ENCODE data around the gene PLD3.

Gene PLD3

GRCh38 chr19:40317338-40317737 is 31.2 kb upstream of the PLD3 start:
- no peak for DNase-seq (ENCODE audit: extremely low spot score)
- POLR2A ChIA-PET = no interaction called here
- no peak for TF ChIP-seq CTCF (IDR thresholded peaks at IDR 0.05; ENCODE audit: control extremely low read depth, extremely low read depth, low read depth, missing control alignments)
- CTCF ChIA-PET = interaction anchor here (1.3 kb wide), 1 partner anchor 13 kb away, joined by 6 read pairs; no protein-coding TSS in a partner anchor

GRCh38 chr19:40320558-40320935 is 27.9 kb upstream of the PLD3 start:
- no peak for TF ChIP-seq CTCF (IDR thresholded peaks at IDR 0.05; ENCODE audit: control extremely low read depth, extremely low read depth, low read depth, missing control alignments)
- DNase-seq (ENCODE audit: extremely low spot score) = no peak
- ChIA-PET CTCF (interaction anchor here (2.9 kb wide), 1 partner anchor 16 kb away, joined by 12 read pairs; no protein-coding TSS in a partner anchor), POLR2A (no interaction called here)

- ChIA-PET POLR2A (no interaction called here), CTCF (interaction anchor here (2.0 kb wide), 1 partner anchor 16 kb away, joined by 14 read pairs; no protein-coding TSS in a partner anchor)
- no peak for TF ChIP-seq CTCF (IDR thresholded peaks at IDR 0.05; ENCODE audit: control extremely low read depth, extremely low read depth, low read depth, missing control alignments)
- no peak for DNase-seq (ENCODE audit: extremely low spot score)
Measured at GRCh38 chr19:40321076-40321475, 27.4 kb upstream of the PLD3 start.

- TF ChIP-seq CTCF (IDR thresholded peaks at IDR 0.05; ENCODE audit: control extremely low read depth, extremely low read depth, low read depth, missing control alignments) = no peak
- DNase-seq (ENCODE audit: extremely low spot score) = no peak
- ChIA-PET CTCF (interaction anchor here (2.0 kb wide), 1 partner anchor 16 kb away, joined by 14 read pairs; no protein-coding TSS in a partner anchor), POLR2A (no interaction called here)
Measured at GRCh38 chr19:40321566-40322270, 26.8 kb upstream of the PLD3 start.

- ChIA-PET POLR2A (no interaction called here), CTCF (interaction anchor here (2.0 kb wide), 1 partner anchor 17 kb away, joined by 14 read pairs; no protein-coding TSS in a partner anchor)
- TF ChIP-seq CTCF (IDR thresholded peaks at IDR 0.05; ENCODE audit: control extremely low read depth, extremely low read depth, low read depth, missing control alignments) = no peak
Measured at GRCh38 chr19:40322271-40322610, 26.3 kb upstream of the PLD3 start.

GRCh38 chr19:40322951-40323615 is 25.4 kb upstream of the PLD3 start:
- no peak for DNase-seq (ENCODE audit: extremely low spot score)
- ChIA-PET POLR2A (no interaction called here), CTCF (interaction anchor here (2.0 kb wide), 1 partner anchor 18 kb away, joined by 14 read pairs; no protein-coding TSS in a partner anchor)
- no peak for TF ChIP-seq CTCF (IDR thresholded peaks at IDR 0.05; ENCODE audit: control extremely low read depth, extremely low read depth, low read depth, missing control alignments)

More at GRCh38 chr19:40322271-40322610, 26.3 kb upstream of the PLD3 start:
- DNase-seq (ENCODE audit: extremely low spot score) = no peak
